Measurements from ENCODE around the gene RRP12.

RRP12 gene

GRCh38 chr10:97333601-97334369, 67.4 kb downstream of the RRP12 start:
- TF ChIP-seq CTCF (IDR thresholded peaks at IDR 0.05; ENCODE audit: unreplicated experiment in 3 of 3) = no peak
- Mint-ChIP-seq H3K27me3 (ENCODE audit: low read depth) (peaks cover 46% of the 10 kb centered on the region), H3K4me1 (peaks cover 53% of the 10 kb centered on the region), H3K4me3 (peak overlapping the region; percentile 85 to 92 (median 91)), H3K9me3 (no peaks in the 10 kb centered on the region), H3K36me3 (ENCODE audit: low read depth) (peaks cover 14% of the 10 kb centered on the region), H3K27ac (peak overlapping the region; percentile 85 to 95 (median 89))

GRCh38 chr10:97333351-97333600, 67.9 kb downstream of the RRP12 start:
- Mint-ChIP-seq H3K27ac (peak overlapping the region; percentile 85 to 95 (median 89)), H3K9me3 (no peaks in the 10 kb centered on the region), H3K4me1 (peaks cover 56% of the 10 kb centered on the region), H3K27me3 (ENCODE audit: low read depth) (peaks cover 41% of the 10 kb centered on the region), H3K36me3 (ENCODE audit: low read depth) (peaks cover 14% of the 10 kb centered on the region), H3K4me3 (peak overlapping the region; percentile 85 to 92 (median 91))
- peak in 2 of 3 experiments; percentile 19 to 21 for TF ChIP-seq CTCF (IDR thresholded peaks at IDR 0.05; ENCODE audit: unreplicated experiment in 3 of 3)

GRCh38 chr10:97332591-97333350, 68.4 kb downstream of the RRP12 start:
- peak overlapping the region; percentile 85 to 92 (median 91) for H3K4me3 Mint-ChIP-seq
- peaks cover 14% of the 10 kb centered on the region for H3K36me3 Mint-ChIP-seq (ENCODE audit: low read depth)
- peaks cover 36% of the 10 kb centered on the region for H3K27me3 Mint-ChIP-seq (ENCODE audit: low read depth)
- H3K9me3 Mint-ChIP-seq = no peaks in the 10 kb centered on the region
- H3K27ac Mint-ChIP-seq = peak overlapping the region; percentile 85 to 95 (median 89)
- TF ChIP-seq CTCF (IDR thresholded peaks at IDR 0.05; ENCODE audit: unreplicated experiment in 3 of 3) = peak; percentile 15 to 25 (median 20)
- H3K4me1 Mint-ChIP-seq = peaks cover 57% of the 10 kb centered on the region

GRCh38 chr10:97331153-97331703, 69.9 kb downstream of the RRP12 start:
- Mint-ChIP-seq H3K27ac (peak overlapping the region in 2 of 3 experiments; percentile 70 to 75), H3K36me3 (ENCODE audit: low read depth) (peaks cover 14% of the 10 kb centered on the region), H3K9me3 (no peaks in the 10 kb centered on the region), H3K4me3 (peak overlapping the region; percentile 69 to 91 (median 85)), H3K4me1 (peaks cover 49% of the 10 kb centered on the region), H3K27me3 (ENCODE audit: low read depth) (peaks cover 21% of the 10 kb centered on the region)
- no peak for TF ChIP-seq CTCF (IDR thresholded peaks at IDR 0.05; ENCODE audit: unreplicated experiment in 3 of 3)

GRCh38 chr10:97329766-97330165, 71.4 kb downstream of the RRP12 start:
- H3K27me3 Mint-ChIP-seq (ENCODE audit: low read depth) = peaks cover 11% of the 10 kb centered on the region
- no peaks in the 10 kb centered on the region for H3K9me3 Mint-ChIP-seq
- TF ChIP-seq CTCF (IDR thresholded peaks at IDR 0.05; ENCODE audit: unreplicated experiment in 3 of 3) = no peak
- peak overlapping the region in 1 of 3 experiments; percentile 5 for H3K4me3 Mint-ChIP-seq
- H3K36me3 Mint-ChIP-seq (ENCODE audit: low read depth) = peaks cover 14% of the 10 kb centered on the region
- peak overlapping the region in 2 of 3 experiments; percentile 29 to 73 for H3K27ac Mint-ChIP-seq
- H3K4me1 Mint-ChIP-seq = peaks cover 46% of the 10 kb centered on the region

Measured in nephron (organoid).